Measurements from ENCODE around the gene RASA2. TPM values are rescaled to one million over a fixed set of nuclear protein-coding genes. Genes with fewer than 3 reads are reported as not detected.

Gene RASA2
- polyA plus RNA-seq, 1 donor from 2014 or later, result 37.5 TPM

GRCh38 chr3:141521781-141522180 lies 35.0 kb downstream of the RASA2 start:
- Histone ChIP-seq H3K36me3 (ENCODE audit: insufficient read depth, low read length) (no peaks in the 10 kb centered on the region), H3K27ac (ENCODE audit: low read length) (no peak overlapping the region), H2AFZ (ENCODE audit: low read depth, low read length) (no peak overlapping the region), H3K4me2 (ENCODE audit: low read length) (no peak overlapping the region), H3K27me3 (ENCODE audit: insufficient read depth, low read depth, low read length) (no peaks in the 10 kb centered on the region), H3F3A (ENCODE audit: insufficient read depth, low read length, poor library complexity, severe bottlenecking) (no peaks in the 10 kb centered on the region), H3K9me2 (ENCODE audit: insufficient read depth, low read length) (no peaks in the 10 kb centered on the region), H3K4me3 (ENCODE audit: low read length) (no peak overlapping the region), H3K9ac (ENCODE audit: low read length) (no peak overlapping the region), H3K79me2 (replicated peaks; ENCODE audit: insufficient read depth, low read length) (no peaks in the 10 kb centered on the region), H3K9me3 (ENCODE audit: low read length) (no peaks in the 10 kb centered on the region), H4K20me1 (ENCODE audit: insufficient read depth) (no peaks in the 10 kb centered on the region)
- TF ChIP-seq CTCF (IDR thresholded peaks at IDR 0.05; ENCODE audit: poor library complexity, severe bottlenecking) (no peak), EZH2 (IDR thresholded peaks at IDR 0.05; ENCODE audit: borderline replicate concordance, insufficient read depth, low read length, poor library complexity, severe bottlenecking) (no peak), MXI1 (conservative IDR thresholded peaks at IDR 0.05; ENCODE audit: poor library complexity, severe bottlenecking) (no peak), POLR2AphosphoS5 (IDR thresholded peaks at IDR 0.05) (no peak), SMC3 (conservative IDR thresholded peaks at IDR 0.05; ENCODE audit: poor library complexity) (no peak), RAD21 (conservative IDR thresholded peaks at IDR 0.05) (no peak), TAF1 (IDR thresholded peaks at IDR 0.05; ENCODE audit: low read depth) (no peak), EP300 (conservative IDR thresholded peaks at IDR 0.05; ENCODE audit: poor library complexity, severe bottlenecking) (no peak), REST (IDR thresholded peaks at IDR 0.05; ENCODE audit: borderline replicate concordance) (no peak)

GRCh38 chr3:141523615-141524375 lies 37.0 kb downstream of the RASA2 start:
- Histone ChIP-seq H3K79me2 (replicated peaks; ENCODE audit: insufficient read depth, low read length) (no peaks in the 10 kb centered on the region), H3K9ac (ENCODE audit: low read length) (no peak overlapping the region), H3K4me3 (ENCODE audit: low read length) (no peak overlapping the region), H3K4me2 (ENCODE audit: low read length) (no peak overlapping the region), H3K27me3 (ENCODE audit: insufficient read depth, low read depth, low read length) (no peaks in the 10 kb centered on the region), H3K9me2 (ENCODE audit: insufficient read depth, low read length) (no peaks in the 10 kb centered on the region), H2AFZ (ENCODE audit: low read depth, low read length) (no peak overlapping the region), H3F3A (ENCODE audit: insufficient read depth, low read length, poor library complexity, severe bottlenecking) (no peaks in the 10 kb centered on the region), H3K27ac (ENCODE audit: low read length) (no peak overlapping the region), H4K20me1 (ENCODE audit: insufficient read depth) (no peaks in the 10 kb centered on the region), H3K9me3 (ENCODE audit: low read length) (no peaks in the 10 kb centered on the region), H3K36me3 (ENCODE audit: insufficient read depth, low read length) (no peaks in the 10 kb centered on the region)
- no peak for TF ChIP-seq EP300 (conservative IDR thresholded peaks at IDR 0.05; ENCODE audit: poor library complexity, severe bottlenecking)
- no peak for TF ChIP-seq SMC3 (conservative IDR thresholded peaks at IDR 0.05; ENCODE audit: poor library complexity)
- TF ChIP-seq RAD21 (conservative IDR thresholded peaks at IDR 0.05), result no peak
- no peak for TF ChIP-seq POLR2AphosphoS5 (IDR thresholded peaks at IDR 0.05)
- no peak for TF ChIP-seq CTCF (IDR thresholded peaks at IDR 0.05; ENCODE audit: poor library complexity, severe bottlenecking)
- no peak for TF ChIP-seq MXI1 (conservative IDR thresholded peaks at IDR 0.05; ENCODE audit: poor library complexity, severe bottlenecking)
